Kidney epithelial cell (primary cell): ENCODE data around the gene ZNF708. TPM values are rescaled to one million over a fixed set of nuclear protein-coding genes. Genes with fewer than 3 reads are reported as not detected.

Source experiments
- DNase-seq: peaks from one replicate; pipeline ENCODE4 v3.0.0-alpha.2; 2010; ENCODE audit warnings: low read depth
- H3K27me3 ChIP-seq: 2 replicates; pipeline ENCODE4 v1.6.0; 2011; ENCODE audit warnings: low read length; ENCODE audit not compliant: control insufficient read depth, insufficient read depth
- H3K36me3 ChIP-seq: 2 replicates; pipeline ENCODE4 v1.5.1; 2011; ENCODE audit warnings: low read length; ENCODE audit not compliant: control insufficient read depth, insufficient read depth
- H3K4me3 ChIP-seq: 2 replicates; pipeline ENCODE4 v1.5.1; 2011; ENCODE audit warnings: low read depth, mild to moderate bottlenecking, control low read depth, low read length
- total RNA-seq: library from RNA; depleted of rRNA; stranded (reverse); fragments of >200 nt; gene quantifications from 2 replicates; pipeline ENCODE4 v1.2.3, GENCODE V29; 2015
- TF ChIP-seq, protein P1 (sequence below): IDR thresholded peaks from 2 replicates; pipeline ENCODE4 v1.5.1; 2011; ENCODE audit warnings: mild to moderate bottlenecking, moderate library complexity, low read length, control low read depth, inconsistent platforms; ENCODE audit not compliant: insufficient read depth, poor library complexity, severe bottlenecking

The ZNF708 gene
- total RNA-seq, 1 donor from 2014 or later = 8.1 TPM

DNA sequence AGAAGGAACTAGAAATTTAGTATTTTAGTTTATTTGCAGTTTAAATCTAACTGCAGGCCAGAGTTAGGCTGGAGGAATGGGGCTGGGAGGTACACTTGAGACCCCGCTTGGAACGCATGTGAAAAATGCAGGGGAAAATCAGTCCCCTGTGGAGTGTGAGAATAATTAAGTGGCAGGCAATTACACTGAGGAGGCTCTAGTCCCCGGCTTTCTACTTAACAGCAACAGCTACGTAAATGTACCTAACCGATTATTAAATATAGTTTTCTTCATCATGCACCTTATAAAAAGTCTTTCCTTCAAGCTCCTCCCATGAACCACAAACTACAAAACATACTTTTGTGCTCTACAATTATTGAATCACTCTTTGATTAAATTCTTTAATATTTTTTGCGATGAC is 804 bp downstream of the ZNF708 start:
- no peak for DNase-seq
- no peaks in the 10 kb centered on the region for H3K27me3 ChIP-seq
- TF ChIP-seq, protein P1, sequence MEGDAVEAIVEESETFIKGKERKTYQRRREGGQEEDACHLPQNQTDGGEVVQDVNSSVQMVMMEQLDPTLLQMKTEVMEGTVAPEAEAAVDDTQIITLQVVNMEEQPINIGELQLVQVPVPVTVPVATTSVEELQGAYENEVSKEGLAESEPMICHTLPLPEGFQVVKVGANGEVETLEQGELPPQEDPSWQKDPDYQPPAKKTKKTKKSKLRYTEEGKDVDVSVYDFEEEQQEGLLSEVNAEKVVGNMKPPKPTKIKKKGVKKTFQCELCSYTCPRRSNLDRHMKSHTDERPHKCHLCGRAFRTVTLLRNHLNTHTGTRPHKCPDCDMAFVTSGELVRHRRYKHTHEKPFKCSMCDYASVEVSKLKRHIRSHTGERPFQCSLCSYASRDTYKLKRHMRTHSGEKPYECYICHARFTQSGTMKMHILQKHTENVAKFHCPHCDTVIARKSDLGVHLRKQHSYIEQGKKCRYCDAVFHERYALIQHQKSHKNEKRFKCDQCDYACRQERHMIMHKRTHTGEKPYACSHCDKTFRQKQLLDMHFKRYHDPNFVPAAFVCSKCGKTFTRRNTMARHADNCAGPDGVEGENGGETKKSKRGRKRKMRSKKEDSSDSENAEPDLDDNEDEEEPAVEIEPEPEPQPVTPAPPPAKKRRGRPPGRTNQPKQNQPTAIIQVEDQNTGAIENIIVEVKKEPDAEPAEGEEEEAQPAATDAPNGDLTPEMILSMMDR = no peak
- H3K36me3 ChIP-seq = no peaks in the 10 kb centered on the region
- H3K4me3 ChIP-seq = peak overlapping the region; percentile 89

DNA sequence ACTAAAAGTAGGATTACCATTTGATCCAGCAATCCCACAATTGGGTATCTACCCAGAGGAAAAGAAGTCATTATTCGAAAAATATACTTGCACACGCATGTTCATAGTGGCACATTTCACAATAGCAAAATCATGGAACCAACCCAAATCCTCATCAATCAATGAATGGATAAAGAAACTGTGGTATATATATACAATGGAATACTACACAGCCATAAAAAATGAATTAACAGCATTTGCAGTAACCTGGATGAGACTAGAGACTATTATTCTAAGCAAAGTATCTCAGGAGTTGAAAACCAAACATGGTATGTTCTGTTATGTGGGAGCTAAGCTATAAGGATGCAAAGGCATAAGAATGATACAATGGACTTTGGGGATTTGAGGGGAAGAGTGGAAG is 3.0 kb downstream of the ZNF708 start:
- no peaks in the 10 kb centered on the region for H3K36me3 ChIP-seq
- H3K27me3 ChIP-seq = no peaks in the 10 kb centered on the region
- H3K4me3 ChIP-seq = no peak overlapping the region
- TF ChIP-seq, protein P1 = no peak
- DNase-seq = no peak

DNA sequence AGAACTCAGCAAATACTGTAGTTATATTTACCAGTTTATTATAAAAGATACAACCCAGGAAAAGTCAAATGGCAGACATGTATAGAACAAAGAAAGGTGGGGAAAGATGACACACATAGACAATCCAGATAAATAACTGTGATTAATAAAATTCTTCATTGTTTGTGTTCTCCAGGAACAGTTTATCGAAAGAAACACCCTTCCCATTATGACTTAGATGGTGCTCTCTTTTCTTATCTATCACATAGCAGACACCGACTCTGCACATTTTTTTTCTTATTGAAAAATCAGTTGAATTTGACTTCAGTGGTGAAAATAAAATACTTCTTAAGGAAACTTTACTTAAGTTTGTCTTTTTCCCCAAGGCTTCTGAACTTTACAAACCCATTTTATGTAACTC is 6.2 kb downstream of the ZNF708 start:
- TF ChIP-seq, protein P1 = no peak
- Histone ChIP-seq H3K36me3 (no peaks in the 10 kb centered on the region), H3K4me3 (no peak overlapping the region), H3K27me3 (no peaks in the 10 kb centered on the region)
- no peak for DNase-seq

DNA sequence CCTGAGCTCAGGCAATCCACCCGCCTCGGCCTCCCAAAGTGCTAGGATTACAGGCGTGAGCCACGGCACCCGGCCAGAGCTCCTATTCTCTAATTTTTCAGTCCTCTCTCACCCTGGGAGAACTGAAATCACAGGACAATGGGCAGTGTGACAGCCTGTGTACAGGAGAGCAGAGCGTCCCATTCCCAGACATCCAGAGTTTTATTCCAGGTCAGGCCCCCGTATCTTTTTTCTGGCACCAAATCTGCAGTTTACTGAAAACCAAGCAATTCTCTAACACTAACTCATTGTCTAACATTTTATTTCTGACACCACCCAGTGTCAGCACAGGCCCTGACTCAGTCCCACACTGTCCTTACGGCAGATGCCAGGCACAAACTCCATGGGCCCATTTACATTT is 6.7 kb downstream of the ZNF708 start:
- DNase-seq = no peak
- no peak overlapping the region for H3K4me3 ChIP-seq
- H3K27me3 ChIP-seq = no peaks in the 10 kb centered on the region
- H3K36me3 ChIP-seq = no peaks in the 10 kb centered on the region
- TF ChIP-seq, protein P1 = no peak

DNA sequence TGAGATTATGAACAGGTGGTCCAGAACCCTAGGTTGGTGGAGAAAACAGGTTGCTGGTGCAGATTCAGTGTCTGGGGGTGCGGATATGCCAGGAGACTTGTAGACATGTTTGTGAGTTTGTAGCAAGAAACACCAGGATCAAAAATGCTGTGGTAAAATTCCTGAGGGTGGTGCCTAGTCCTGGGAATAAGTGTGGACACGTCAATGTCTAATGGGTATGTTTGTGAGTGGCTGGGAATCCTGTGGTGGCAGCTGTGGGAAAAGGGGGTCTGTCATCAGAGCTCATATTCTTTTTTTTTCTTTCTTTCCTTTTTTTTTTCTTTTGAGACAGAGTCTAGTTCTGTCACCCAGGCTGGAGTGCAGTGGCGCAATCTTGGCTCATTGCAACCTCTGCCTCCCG is 7.2 kb downstream of the ZNF708 start:
- no peak overlapping the region for H3K4me3 ChIP-seq
- no peak for DNase-seq
- H3K27me3 ChIP-seq = no peaks in the 10 kb centered on the region
- TF ChIP-seq, protein P1 = no peak
- no peaks in the 10 kb centered on the region for H3K36me3 ChIP-seq

DNA sequence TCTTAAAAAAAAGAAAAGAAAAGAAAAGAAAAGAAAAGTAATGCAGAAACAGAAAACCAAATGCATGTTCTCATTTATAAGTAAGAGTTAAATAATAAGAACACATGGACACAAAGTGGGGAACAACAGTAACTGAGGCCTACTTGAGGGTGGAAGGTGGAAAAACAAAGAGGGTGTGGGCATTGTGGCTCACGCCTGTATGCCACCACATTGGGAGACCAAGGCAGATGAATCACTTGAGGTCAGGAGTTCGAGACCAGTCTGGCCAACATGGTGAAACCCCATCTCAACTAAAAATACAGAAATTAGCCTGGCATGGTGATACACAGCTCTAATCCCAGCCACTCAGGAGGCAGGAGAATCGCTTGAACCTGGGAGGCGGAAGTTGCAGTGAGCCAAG is 8.1 kb downstream of the ZNF708 start:
- Histone ChIP-seq H3K36me3 (no peaks in the 10 kb centered on the region), H3K4me3 (no peak overlapping the region), H3K27me3 (no peaks in the 10 kb centered on the region)
- no peak for DNase-seq
- TF ChIP-seq, protein P1 = no peak
